GM13977 (cell line): Measurements from ENCODE around the gene SAC3D1.

Experiments used
- DNase-seq: peaks from one replicate; pipeline ENCODE4 v3.0.0; 2012; ENCODE audit warnings: low spot score
- CTCF ChIP-seq: IDR thresholded peaks from 2 replicates; pipeline ENCODE4 v1.5.1; 2012; ENCODE audit warnings: mild to moderate bottlenecking, control low read depth; ENCODE audit not compliant: insufficient read depth; ENCODE audit errors: extremely low read depth, missing control alignments
- in situ Hi-C: fragments of 300-500 bp; cut with MboI; formaldehyde crosslinking; loops from one replicate; pipeline ENCODE4 v1.12.0; 2022; ENCODE audit warnings: low sequenced_read_pairs, low pct_unique_long_range_greater_than_20kb, mixed read lengths, inconsistent platforms; ENCODE audit not compliant: unreplicated experiment

The SAC3D1 gene

GRCh38 chr11:65036931-65037330 lies 4.1 kb upstream of the SAC3D1 start:
- no peak for DNase-seq
- in situ Hi-C loops = no loop called here
- TF ChIP-seq CTCF = no peak

GRCh38 chr11:65040520-65040846 lies 527 bp upstream of the SAC3D1 start:
- TF ChIP-seq CTCF = no peak
- in situ Hi-C loops = no loop called here
- DNase-seq = no peak

GRCh38 chr11:65042891-65043290 lies 1.9 kb downstream of the SAC3D1 start:
- no peak for TF ChIP-seq CTCF
- in situ Hi-C loops = no loop called here
- DNase-seq = no peak

GRCh38 chr11:65043881-65044501 lies 3.0 kb downstream of the SAC3D1 start:
- DNase-seq = no peak
- no peak for TF ChIP-seq CTCF
- in situ Hi-C loops = no loop called here

- no peak for DNase-seq
- in situ Hi-C loops = no loop called here
- TF ChIP-seq CTCF = no peak
Measured at GRCh38 chr11:65045061-65045460, 4.1 kb downstream of the SAC3D1 start.

- in situ Hi-C loops = no loop called here
- no peak for TF ChIP-seq CTCF
- DNase-seq = no peak
Measured at GRCh38 chr11:65045728-65046127, 4.7 kb downstream of the SAC3D1 start.
